ENCODE data around the gene FAM180B.
"Not testable (repeated sequence)": the region's sequence is repeated elsewhere in the genome, so short reads cannot be mapped to it uniquely, and the experiment has no call there.

FAM180B gene, protein sequence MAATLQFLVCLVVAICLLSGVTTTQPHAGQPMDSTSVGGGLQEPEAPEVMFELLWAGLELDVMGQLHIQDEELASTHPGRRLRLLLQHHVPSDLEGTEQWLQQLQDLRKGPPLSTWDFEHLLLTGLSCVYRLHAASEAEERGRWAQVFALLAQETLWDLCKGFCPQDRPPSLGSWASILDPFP

DNA sequence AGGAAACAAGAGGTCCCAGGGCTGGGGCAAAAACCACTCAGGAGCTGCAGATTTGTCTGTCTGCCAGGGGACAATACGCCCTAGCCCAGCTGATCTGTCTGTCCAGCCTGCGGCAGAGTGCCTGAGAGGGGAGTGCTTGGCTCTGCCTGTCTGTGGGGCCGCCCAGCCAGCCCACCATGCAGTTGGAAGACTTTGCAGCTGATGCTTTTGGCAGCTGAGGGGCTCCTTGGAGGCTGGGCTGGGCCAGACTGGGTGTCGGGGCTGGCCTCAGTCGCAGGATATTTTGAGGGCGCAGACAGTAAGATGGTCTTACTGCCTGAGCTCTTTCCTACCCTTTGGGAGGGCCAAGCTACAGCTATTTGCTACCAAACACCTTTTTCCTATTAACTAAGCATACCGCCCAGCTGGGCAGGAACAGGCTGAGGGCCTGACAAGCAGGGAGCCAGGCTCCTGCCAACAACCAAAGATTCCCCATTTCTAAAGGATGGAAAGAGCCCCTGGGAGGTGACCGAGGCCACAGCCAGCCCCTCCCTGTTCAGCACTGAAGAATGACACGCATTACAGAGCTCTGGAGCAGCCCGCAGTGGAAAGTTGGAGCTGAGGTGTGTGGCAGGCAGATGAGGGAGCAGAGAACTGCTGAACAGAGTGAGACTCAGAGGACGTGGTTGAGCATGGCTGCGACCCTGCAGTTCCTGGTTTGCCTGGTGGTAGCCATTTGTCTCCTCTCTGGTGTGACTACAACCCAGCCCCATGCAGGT, at the start of gene FAM180B:
TSS of gene FAM180B (plus strand) at position 581 of the 758 bp plus-strand sequence. CDS start at position 672, 91 bp downstream.
- no peak for DNase-seq (ENCODE audit: low spot score)

- no peak for DNase-seq (ENCODE audit: low spot score)
These were observed 49.6 kb upstream of the FAM180B start for GRCh38 chr11:47536915-47537314.

DNA sequence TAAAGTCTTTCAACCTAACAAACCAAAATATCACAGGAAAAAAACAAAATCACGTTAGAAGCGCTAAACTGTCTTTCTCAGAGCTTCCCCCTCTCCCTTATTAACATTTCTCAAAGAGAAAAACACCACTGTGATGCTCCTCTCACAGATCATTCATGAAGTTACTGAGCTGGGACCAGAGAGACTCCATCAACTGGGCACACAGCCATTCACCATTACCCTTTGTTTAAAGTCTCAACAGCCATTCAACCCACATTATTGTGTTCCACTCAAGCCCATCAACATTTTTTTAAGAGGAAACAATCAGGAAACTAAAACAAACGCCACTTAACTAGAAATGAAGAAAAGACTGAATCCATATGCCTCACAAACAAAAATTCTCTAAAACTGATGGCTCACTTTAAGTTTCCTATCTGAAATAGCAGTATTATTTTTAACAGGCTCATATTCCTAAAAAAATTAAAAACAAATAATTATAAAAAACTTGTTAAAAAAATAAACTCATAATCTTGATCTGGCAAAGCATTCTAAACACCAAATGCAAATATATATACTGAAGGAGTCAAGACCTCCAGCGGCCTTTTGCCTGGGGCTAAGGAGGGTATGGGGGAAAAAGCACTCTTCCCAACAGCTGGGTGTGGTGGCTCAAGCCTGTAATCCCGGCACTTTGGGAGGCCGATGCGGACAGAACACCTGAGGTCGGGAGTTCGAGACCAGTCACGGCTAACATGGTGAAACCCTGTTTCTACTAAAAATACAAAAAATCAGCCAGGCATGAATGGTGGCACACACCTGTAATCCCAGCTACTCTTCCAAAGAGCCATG, 47.5 kb upstream of the FAM180B start:
- DNase-seq (ENCODE audit: low spot score) = no peak

- no peak for DNase-seq (ENCODE audit: low spot score)
These were observed 46.8 kb upstream of the FAM180B start for GRCh38 chr11:47539681-47540039.

DNA sequence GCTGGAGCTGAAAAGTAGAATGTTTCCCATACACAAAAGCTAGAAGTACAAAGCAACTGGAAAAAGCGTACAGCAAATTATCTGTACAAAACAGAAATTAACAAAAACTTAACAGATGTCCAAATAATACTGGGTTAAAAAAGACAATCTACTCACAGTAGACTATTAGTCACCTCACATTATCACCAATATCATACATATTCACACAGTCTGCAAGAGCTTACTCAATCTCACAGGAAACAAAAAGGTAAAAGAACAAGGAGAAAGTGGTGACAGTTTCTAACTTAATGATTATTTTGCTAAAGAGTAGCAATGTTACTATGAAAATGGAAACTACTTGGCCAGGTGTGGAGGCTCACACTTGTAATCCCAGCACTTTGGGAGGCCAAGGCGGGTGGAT, 45.4 kb upstream of the FAM180B start:
- DNase-seq (ENCODE audit: low spot score) = no peak

DNA sequence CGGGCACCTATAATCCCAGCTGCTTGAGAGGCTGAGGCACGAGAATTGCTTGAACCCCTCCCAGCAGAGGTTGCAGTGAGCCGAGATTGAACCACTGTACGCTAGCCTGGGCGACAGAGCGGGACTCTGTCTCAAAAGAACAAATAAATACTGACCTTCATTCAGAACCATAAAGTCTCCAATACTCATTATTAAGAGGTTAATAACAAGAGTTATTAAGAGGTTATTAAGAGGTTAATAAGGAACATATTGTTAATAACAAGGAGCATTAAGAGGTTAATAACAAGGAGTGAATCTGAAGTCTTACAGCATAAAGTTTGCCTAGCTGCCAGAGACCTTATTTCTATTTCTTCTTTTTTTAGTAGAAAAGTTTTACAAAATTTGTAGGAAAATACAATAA, 41.2 kb upstream of the FAM180B start:
- no peak for DNase-seq (ENCODE audit: low spot score)

GRCh38 chr11:47546274-47546673, 40.2 kb upstream of the FAM180B start:
- DNase-seq (ENCODE audit: low spot score) = not testable (repeated sequence)

GRCh38 chr11:47550288-47551047, 36.0 kb upstream of the FAM180B start:
- no peak for DNase-seq (ENCODE audit: low spot score)

DNA sequence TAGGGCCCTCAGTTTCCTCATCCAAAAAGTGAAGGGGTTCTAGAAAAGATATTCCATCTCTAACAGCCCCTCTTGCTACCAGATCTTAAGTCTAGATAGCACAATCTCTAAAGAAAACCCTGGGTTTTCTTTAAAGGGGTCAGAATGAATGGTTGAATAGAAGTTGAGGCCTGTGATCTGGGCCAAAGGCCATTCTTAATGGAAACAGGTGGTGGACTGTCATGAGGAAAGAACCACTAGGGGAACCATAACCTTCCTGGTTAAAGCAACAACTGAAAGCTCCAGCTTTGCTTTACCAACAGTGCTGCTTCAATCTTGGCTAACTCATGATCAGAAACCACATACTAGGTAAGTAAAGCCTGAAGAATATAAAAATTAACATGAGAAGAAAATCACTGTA, 35.4 kb upstream of the FAM180B start:
- peak; percentile 29 for DNase-seq (ENCODE audit: low spot score)

GRCh38 chr11:47552056-47552565, 34.4 kb upstream of the FAM180B start:
- DNase-seq (ENCODE audit: low spot score) = peak; percentile 44

GRCh38 chr11:47552566-47553405, 33.7 kb upstream of the FAM180B start, which contains the start of gene CELF1:
TSS of gene CELF1 (minus strand) at chr11:47553132. CDS start at chr11:47499523, 53,609 bp downstream.
- peak; percentile 94 for DNase-seq (ENCODE audit: low spot score)

DNA sequence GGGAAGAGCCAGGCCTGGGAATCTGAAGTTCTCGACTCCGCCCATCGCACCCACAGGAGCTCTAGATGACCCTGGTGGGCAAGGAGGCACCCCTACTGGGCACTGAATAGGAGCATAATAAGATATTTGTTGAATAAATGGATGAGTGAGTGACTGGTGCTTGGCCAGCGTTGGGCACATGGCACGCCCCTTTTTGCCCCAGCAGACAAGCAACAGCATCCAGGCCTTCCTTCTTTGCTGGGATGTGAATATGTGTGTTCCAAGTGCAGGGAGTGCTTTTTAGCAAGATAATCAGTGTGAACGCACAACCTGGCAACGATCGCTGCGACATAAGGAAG, 33.1 kb upstream of the FAM180B start:
- DNase-seq (ENCODE audit: low spot score) = no peak

DNA sequence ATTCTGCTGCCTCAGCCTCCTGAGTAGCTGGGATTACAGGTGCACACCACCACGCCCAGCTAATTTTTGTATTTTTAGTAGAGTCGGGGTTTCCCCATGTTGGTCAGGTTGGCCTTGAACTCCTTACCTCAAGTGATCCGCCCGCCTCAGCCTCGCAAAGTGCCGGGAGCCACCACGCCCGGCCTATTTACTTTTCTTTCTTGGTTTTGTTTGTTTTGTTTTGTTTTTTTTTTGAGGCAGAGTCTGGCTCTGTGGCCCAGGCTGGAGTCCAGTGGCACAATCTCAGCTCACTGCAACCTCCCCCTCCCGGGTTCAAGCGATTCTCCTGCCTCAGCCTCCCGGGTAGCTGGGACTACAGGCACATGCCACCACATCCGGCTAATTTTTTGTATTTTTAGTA, 29.5 kb upstream of the FAM180B start:
- not testable (repeated sequence) for DNase-seq (ENCODE audit: low spot score)

- DNase-seq (ENCODE audit: low spot score) = no peak
These were observed 27.8 kb upstream of the FAM180B start for GRCh38 chr11:47558695-47559094.

- no peak for DNase-seq (ENCODE audit: low spot score)
These were observed 26.1 kb upstream of the FAM180B start for GRCh38 chr11:47560426-47560825.

DNA sequence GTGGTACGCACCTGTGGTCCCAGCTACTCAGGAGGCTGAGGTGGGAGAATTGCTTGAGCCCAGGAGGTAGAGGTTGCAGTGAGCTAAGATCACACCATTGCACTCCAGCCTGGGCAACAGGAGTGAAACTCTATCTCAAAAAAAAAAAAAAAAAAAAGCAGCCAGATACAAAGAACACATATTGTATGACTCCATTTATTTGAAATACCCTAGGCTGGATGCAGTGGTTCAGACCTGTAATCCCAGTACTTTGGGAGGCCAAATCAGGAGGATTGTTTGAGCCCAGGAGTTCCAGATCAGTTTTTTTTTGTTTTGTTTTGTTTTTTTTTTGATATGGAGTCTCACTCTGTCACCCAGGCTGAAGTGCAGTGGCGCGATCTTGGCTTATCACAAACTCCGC, 24.1 kb upstream of the FAM180B start:
- not testable (repeated sequence) for DNase-seq (ENCODE audit: low spot score)

DNA sequence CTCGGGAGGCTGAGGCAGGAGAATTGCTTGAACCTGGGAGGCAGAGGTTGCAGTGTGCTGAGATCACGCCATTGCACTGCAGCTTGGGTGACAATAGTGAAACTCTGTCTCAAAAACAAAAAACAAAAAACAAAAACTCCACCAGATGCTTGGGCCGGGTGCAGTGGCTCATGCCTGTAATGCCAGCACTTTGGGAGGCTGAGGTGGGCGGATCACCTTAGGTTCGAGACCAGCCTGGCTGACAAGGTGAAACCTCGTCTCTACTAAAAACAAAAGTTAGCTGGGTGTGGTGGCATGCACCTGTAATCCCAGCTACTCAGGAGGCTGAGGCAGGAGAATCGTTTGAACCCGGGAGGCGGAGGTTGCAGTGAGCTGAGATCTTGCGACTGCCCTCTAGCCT, 22.1 kb upstream of the FAM180B start:
- DNase-seq (ENCODE audit: low spot score) = not testable (repeated sequence)

GRCh38 chr11:47564933-47565339, 21.5 kb upstream of the FAM180B start:
- no peak for DNase-seq (ENCODE audit: low spot score)

GRCh38 chr11:47565340-47566148, 20.9 kb upstream of the FAM180B start, which contains the start of gene PTPMT1:
TSS of gene PTPMT1 (plus strand) at chr11:47565599. CDS start at chr11:47565623, 24 bp downstream.
- DNase-seq (ENCODE audit: low spot score) = peak; percentile 90

GRCh38 chr11:47566149-47566698, 20.3 kb upstream of the FAM180B start:
- DNase-seq (ENCODE audit: low spot score) = no peak
